ENCODE results near the gene PLPPR3. TPM values are rescaled to one million over a fixed set of nuclear protein-coding genes. Genes with fewer than 3 reads are reported as not detected.

The PLPPR3 gene
- total RNA-seq, 2 experiments from 2014 or later: not detected

GRCh38 chr19:800360-801029 lies 21.3 kb downstream of the PLPPR3 start:
- Mint-ChIP-seq H3K36me3 (peaks cover 50% of the 10 kb centered on the region), H3K9me3 (no peaks in the 10 kb centered on the region), H3K27me3 (no peaks in the 10 kb centered on the region), H3K27ac (peak overlapping the region; percentile 90), H3K4me3 (peak overlapping the region; percentile 90), H3K4me1 (peaks cover 30% of the 10 kb centered on the region)
- DNase-seq: no peak

GRCh38 chr19:799076-799881 lies 22.5 kb downstream of the PLPPR3 start:
- Mint-ChIP-seq H3K4me3 (peak overlapping the region; percentile 90), H3K9me3 (no peaks in the 10 kb centered on the region), H3K27me3 (no peaks in the 10 kb centered on the region), H3K36me3 (peaks cover 48% of the 10 kb centered on the region), H3K27ac (peak overlapping the region; percentile 90), H3K4me1 (peaks cover 30% of the 10 kb centered on the region)
- DNase-seq: no peak

GRCh38 chr19:798415-799075 lies 23.2 kb downstream of the PLPPR3 start:
- DNase-seq: no peak
- H3K9me3 Mint-ChIP-seq: no peaks in the 10 kb centered on the region
- H3K27ac Mint-ChIP-seq: peak overlapping the region; percentile 90
- H3K36me3 Mint-ChIP-seq: peaks cover 43% of the 10 kb centered on the region
- no peaks in the 10 kb centered on the region for H3K27me3 Mint-ChIP-seq
- peak overlapping the region; percentile 90 for H3K4me3 Mint-ChIP-seq
- peaks cover 30% of the 10 kb centered on the region for H3K4me1 Mint-ChIP-seq

GRCh38 chr19:797528-798414 lies 24.0 kb downstream of the PLPPR3 start:
- Mint-ChIP-seq H3K9me3 (no peaks in the 10 kb centered on the region), H3K27me3 (no peaks in the 10 kb centered on the region), H3K36me3 (peaks cover 40% of the 10 kb centered on the region), H3K4me3 (peak overlapping the region; percentile 90), H3K27ac (peak overlapping the region; percentile 90), H3K4me1 (peaks cover 27% of the 10 kb centered on the region)
- peak; percentile 95 for DNase-seq

- H3K4me1 Mint-ChIP-seq: peaks cover 21% of the 10 kb centered on the region
- peak within 1 kb of the TSS; percentile 90 for H3K4me3 Mint-ChIP-seq
- DNase-seq: peak; percentile 99
- peak within 1 kb of the TSS; percentile 93 for H3K27ac Mint-ChIP-seq
- H3K27me3 Mint-ChIP-seq: peaks cover 2% of the 10 kb centered on the region
- H3K9me3 Mint-ChIP-seq: no peaks in the 10 kb centered on the region
- H3K36me3 Mint-ChIP-seq: peaks cover 34% of the 10 kb centered on the region
These were observed 24.8 kb downstream of the PLPPR3 start, which contains the start of gene PTBP1 for GRCh38 chr19:796692-797527. Gene PTBP1, plus strand, starts transcription at chr19:797452. Its CDS starts 46 bp downstream, at chr19:797498.

GRCh38 chr19:795691-796581 lies 25.8 kb downstream of the PLPPR3 start:
- H3K27ac Mint-ChIP-seq: no peak overlapping the region
- DNase-seq: no peak
- peak overlapping the region; percentile 90 for H3K4me3 Mint-ChIP-seq
- H3K9me3 Mint-ChIP-seq: no peaks in the 10 kb centered on the region
- peaks cover 24% of the 10 kb centered on the region for H3K36me3 Mint-ChIP-seq
- peaks cover 4% of the 10 kb centered on the region for H3K27me3 Mint-ChIP-seq
- peaks cover 14% of the 10 kb centered on the region for H3K4me1 Mint-ChIP-seq

GRCh38 chr19:795073-795611 lies 26.6 kb downstream of the PLPPR3 start:
- H3K27ac Mint-ChIP-seq: no peak overlapping the region
- H3K4me1 Mint-ChIP-seq: peaks cover 8% of the 10 kb centered on the region
- peaks cover 4% of the 10 kb centered on the region for H3K27me3 Mint-ChIP-seq
- DNase-seq: no peak
- no peaks in the 10 kb centered on the region for H3K9me3 Mint-ChIP-seq
- peak overlapping the region; percentile 2 for H3K4me3 Mint-ChIP-seq
- H3K36me3 Mint-ChIP-seq: peaks cover 19% of the 10 kb centered on the region

GRCh38 chr19:793806-794205 lies 27.9 kb downstream of the PLPPR3 start:
- peaks cover 12% of the 10 kb centered on the region for H3K27me3 Mint-ChIP-seq
- peaks cover 5% of the 10 kb centered on the region for H3K36me3 Mint-ChIP-seq
- peaks cover 8% of the 10 kb centered on the region for H3K4me1 Mint-ChIP-seq
- no peak overlapping the region for H3K4me3 Mint-ChIP-seq
- no peaks in the 10 kb centered on the region for H3K9me3 Mint-ChIP-seq
- no peak overlapping the region for H3K27ac Mint-ChIP-seq
- no peak for DNase-seq

- Mint-ChIP-seq H3K9me3 (no peaks in the 10 kb centered on the region), H3K4me1 (peaks cover 8% of the 10 kb centered on the region), H3K27me3 (peaks cover 12% of the 10 kb centered on the region), H3K27ac (no peak overlapping the region), H3K36me3 (no peaks in the 10 kb centered on the region), H3K4me3 (no peak overlapping the region)
- DNase-seq: no peak
These were observed 29.4 kb downstream of the PLPPR3 start for GRCh38 chr19:792306-792885.

GRCh38 chr19:791567-792305 lies 30.0 kb downstream of the PLPPR3 start:
- H3K4me1 Mint-ChIP-seq: peaks cover 7% of the 10 kb centered on the region
- DNase-seq: no peak
- no peaks in the 10 kb centered on the region for H3K9me3 Mint-ChIP-seq
- no peak overlapping the region for H3K27ac Mint-ChIP-seq
- H3K36me3 Mint-ChIP-seq: no peaks in the 10 kb centered on the region
- no peak overlapping the region for H3K4me3 Mint-ChIP-seq
- H3K27me3 Mint-ChIP-seq: peaks cover 12% of the 10 kb centered on the region

- H3K36me3 Mint-ChIP-seq: no peaks in the 10 kb centered on the region
- peaks cover 5% of the 10 kb centered on the region for H3K4me1 Mint-ChIP-seq
- no peak overlapping the region for H3K4me3 Mint-ChIP-seq
- H3K27me3 Mint-ChIP-seq: peaks cover 12% of the 10 kb centered on the region
- no peak overlapping the region for H3K27ac Mint-ChIP-seq
- no peak for DNase-seq
- no peaks in the 10 kb centered on the region for H3K9me3 Mint-ChIP-seq
These were observed 30.7 kb downstream of the PLPPR3 start for GRCh38 chr19:791007-791566.

GRCh38 chr19:789701-790060 lies 32.1 kb downstream of the PLPPR3 start:
- Mint-ChIP-seq H3K27me3 (peaks cover 12% of the 10 kb centered on the region), H3K4me1 (peaks cover 5% of the 10 kb centered on the region), H3K27ac (no peak overlapping the region), H3K4me3 (no peak overlapping the region), H3K9me3 (no peaks in the 10 kb centered on the region), H3K36me3 (no peaks in the 10 kb centered on the region)
- DNase-seq: no peak

Measured in activated naive CD8-positive, alpha-beta T cell treated with anti-CD3 and anti-CD28 coated beads for 36 hours (primary cell).